ENCODE measurements around the gene ATG16L1. TPM values are rescaled to one million over a fixed set of nuclear protein-coding genes. Genes with fewer than 3 reads are reported as not detected.

ATG16L1 gene
- polyA plus RNA-seq, 1 donor (not counting 4 experiments of a cell fraction or from before 2014, with no cell fraction given) = 38.5 TPM

- H3K27ac ChIP-seq (ENCODE audit: control insufficient read depth, insufficient read depth, low read length) = no peak overlapping the region
- no peaks in the 10 kb centered on the region for H3K9me1 ChIP-seq (ENCODE audit: control insufficient read depth, extremely low read depth, insufficient read depth, low read length)
- H3K4me2 ChIP-seq (ENCODE audit: control insufficient read depth, extremely low read depth, insufficient read depth, low read depth, low read length) = no peak overlapping the region
- no peak for FAIRE-seq
- no peak overlapping the region for H3K9ac ChIP-seq (ENCODE audit: control insufficient read depth, extremely low read depth, insufficient read depth, low read length)
- H3K4me3 ChIP-seq (ENCODE audit: control insufficient read depth in 2 of 3, extremely low read depth in 1 of 3, insufficient read depth in 2 of 3, low read depth in 1 of 3, low read length in 3 of 3) = no peak overlapping the region
- dilution Hi-C loops (cut with MboI; ENCODE audit: extremely low pct_ligation_motif_present, low sequenced_read_pairs) = no loop called here
- no peaks in the 10 kb centered on the region for H3K4me1 ChIP-seq (ENCODE audit: control insufficient read depth, extremely low read depth, insufficient read depth, low read length)
- no peak for TF ChIP-seq EZH2 (IDR thresholded peaks at IDR 0.05; ENCODE audit: low read length)
- no peak for TF ChIP-seq CTCF (optimal IDR thresholded peaks at IDR 0.05 in 1 of 3, IDR thresholded peaks at IDR 0.05 in 1 of 3, conservative IDR thresholded peaks at IDR 0.05 in 1 of 3; ENCODE audit: extremely low read depth in 1 of 3, insufficient read depth in 2 of 3, low read length in 3 of 3)
- H3K27me3 ChIP-seq (ENCODE audit: control insufficient read depth, extremely low read depth, insufficient read depth, low read length) = no peaks in the 10 kb centered on the region
- H3K79me2 ChIP-seq (ENCODE audit: control insufficient read depth, insufficient read depth, low read length) = peaks cover 37% of the 10 kb centered on the region
- peaks cover 2% of the 10 kb centered on the region for H4K20me1 ChIP-seq (ENCODE audit: control insufficient read depth, extremely low read depth, insufficient read depth, low read length)
- no peak for DNase-seq (ENCODE audit: low read depth, low spot score)
- H3K9me3 ChIP-seq (ENCODE audit: control insufficient read depth, low read depth, low read length) = no peaks in the 10 kb centered on the region
- peaks cover 29 to 36% of the 10 kb centered on the region in 2 experiments for H3K36me3 ChIP-seq (ENCODE audit: control insufficient read depth in 2 of 2, extremely low read depth in 1 of 2, insufficient read depth in 2 of 2, low read length in 2 of 2)
- no peak overlapping the region for H2AFZ ChIP-seq (ENCODE audit: control insufficient read depth, low read length)
Observed at GRCh38 chr2:233260661-233261060, 9.2 kb downstream of the ATG16L1 start.

GRCh38 chr2:233261819-233262555 is 10.5 kb downstream of the ATG16L1 start:
- Histone ChIP-seq H3K36me3 (ENCODE audit: control insufficient read depth in 2 of 2, extremely low read depth in 1 of 2, insufficient read depth in 2 of 2, low read length in 2 of 2) (peaks cover 29 to 35% of the 10 kb centered on the region in 2 experiments), H3K4me3 (ENCODE audit: control insufficient read depth in 2 of 3, extremely low read depth in 1 of 3, insufficient read depth in 2 of 3, low read depth in 1 of 3, low read length in 3 of 3) (no peak overlapping the region), H3K4me2 (ENCODE audit: control insufficient read depth, extremely low read depth, insufficient read depth, low read depth, low read length) (no peak overlapping the region), H4K20me1 (ENCODE audit: control insufficient read depth, extremely low read depth, insufficient read depth, low read length) (peaks cover 2% of the 10 kb centered on the region), H3K9ac (ENCODE audit: control insufficient read depth, extremely low read depth, insufficient read depth, low read length) (no peak overlapping the region), H3K27ac (ENCODE audit: control insufficient read depth, insufficient read depth, low read length) (no peak overlapping the region), H3K79me2 (ENCODE audit: control insufficient read depth, insufficient read depth, low read length) (peaks cover 29% of the 10 kb centered on the region), H3K9me1 (ENCODE audit: control insufficient read depth, extremely low read depth, insufficient read depth, low read length) (no peaks in the 10 kb centered on the region), H3K9me3 (ENCODE audit: control insufficient read depth, low read depth, low read length) (no peaks in the 10 kb centered on the region), H3K27me3 (ENCODE audit: control insufficient read depth, extremely low read depth, insufficient read depth, low read length) (no peaks in the 10 kb centered on the region), H3K4me1 (ENCODE audit: control insufficient read depth, extremely low read depth, insufficient read depth, low read length) (no peaks in the 10 kb centered on the region), H2AFZ (ENCODE audit: control insufficient read depth, low read length) (no peak overlapping the region)
- DNase-seq (ENCODE audit: low read depth, low spot score) (no peak), FAIRE-seq (no peak)
- no peak for TF ChIP-seq CTCF (optimal IDR thresholded peaks at IDR 0.05 in 1 of 3, IDR thresholded peaks at IDR 0.05 in 1 of 3, conservative IDR thresholded peaks at IDR 0.05 in 1 of 3; ENCODE audit: extremely low read depth in 1 of 3, insufficient read depth in 2 of 3, low read length in 3 of 3)
- TF ChIP-seq EZH2 (IDR thresholded peaks at IDR 0.05; ENCODE audit: low read length) = no peak
- dilution Hi-C loops (cut with MboI; ENCODE audit: extremely low pct_ligation_motif_present, low sequenced_read_pairs) = no loop called here

Measured in keratinocyte (primary cell).